CD8-positive, alpha-beta memory T cell (primary cell): Measurements from ENCODE around the gene MGST3. TPM values are rescaled to one million over a fixed set of nuclear protein-coding genes. Genes with fewer than 3 reads are reported as not detected.
"Not testable (repeated sequence)": the region's sequence is repeated elsewhere in the genome, so short reads cannot be mapped to it uniquely, and the experiment has no call there.

Source experiments
- CTCF ChIA-PET: fragments of 350-600 bp; sonication (Branson Sonifier 250); formaldehyde crosslinking; loops from one replicate; lab custom pipeline; 2021; ENCODE audit warnings: antibody characterized with exemption; lab: Charles Lee
- POLR2A ChIA-PET: fragments of 350-600 bp; sonication (Branson Sonifier 250); formaldehyde crosslinking; loops from one replicate; lab custom pipeline; 2021; ENCODE audit warnings: antibody characterized with exemption; lab: Charles Lee
- DNase-seq, 5 donors: peaks; one replicate each; pipeline versions ENCODE4 v3.0.0 to v3.0.0-alpha.2; 2020 to 2022; ENCODE audit warnings: mixed read lengths in 1 of 5
- H3K27ac ChIP-seq: one replicate; pipeline ENCODE4 v1.7.0; 2013; ENCODE audit warnings: low read depth, mild to moderate bottlenecking, low read length, moderate library complexity
- H3K27me3 ChIP-seq: 2 replicates; pipeline ENCODE4 v1.7.0; 2013; ENCODE audit warnings: low read length, mild to moderate bottlenecking; ENCODE audit not compliant: insufficient read depth, poor library complexity, severe bottlenecking
- H3K36me3 ChIP-seq: 2 replicates; pipeline ENCODE4 v1.7.0; 2013; ENCODE audit warnings: mild to moderate bottlenecking, low read length, moderate library complexity; ENCODE audit not compliant: insufficient read depth
- H3K4me1 ChIP-seq: 2 replicates; pipeline ENCODE4 v1.7.0; 2013; ENCODE audit warnings: mild to moderate bottlenecking, low read length, moderate library complexity; ENCODE audit not compliant: insufficient read depth
- H3K4me3 ChIP-seq: 2 replicates; pipeline ENCODE4 v1.7.0; 2013; ENCODE audit warnings: mild to moderate bottlenecking, low read length
- H3K9me3 ChIP-seq: 2 replicates; pipeline ENCODE4 v1.7.0; 2013; ENCODE audit warnings: mild to moderate bottlenecking, low read length
- H3K27ac Mint-ChIP-seq, 8 donors: one replicate each; pipeline ENCODE4 v1.8.0; 2020 to 2021; ENCODE audit warnings: mixed read lengths in 8 of 8, mild to moderate bottlenecking in 6 of 8, inconsistent platforms in 3 of 8, moderate library complexity in 3 of 8
- H3K27me3 Mint-ChIP-seq, 2 donors: one replicate each; pipeline ENCODE4 v1.8.0; 2020 to 2021; ENCODE audit warnings: mixed read lengths in 2 of 2, mild to moderate bottlenecking in 1 of 2, moderate library complexity in 1 of 2
- H3K36me3 Mint-ChIP-seq, 3 donors: one replicate each; pipeline ENCODE4 v1.8.0; 2020 to 2021; ENCODE audit warnings: mixed read lengths in 3 of 3, inconsistent platforms in 1 of 3, mild to moderate bottlenecking in 1 of 3
- H3K4me1 Mint-ChIP-seq, 3 donors: one replicate each; pipeline ENCODE4 v1.8.0; 2020 to 2021; ENCODE audit warnings: mixed read lengths in 3 of 3, inconsistent platforms in 1 of 3, mild to moderate bottlenecking in 1 of 3
- H3K4me3 Mint-ChIP-seq, 7 donors: one replicate each; pipeline ENCODE4 v1.8.0; 2020 to 2021; ENCODE audit warnings: mixed read lengths in 7 of 7, mild to moderate bottlenecking in 6 of 7, moderate library complexity in 4 of 7, inconsistent platforms in 2 of 7
- H3K9me3 Mint-ChIP-seq, 5 donors: one replicate each; pipeline ENCODE4 v1.8.0; 2020 to 2022; ENCODE audit warnings: mixed read lengths in 5 of 5, mild to moderate bottlenecking in 3 of 5, moderate library complexity in 2 of 5, inconsistent platforms in 1 of 5
- polyA plus RNA-seq: library from polyadenylated mRNA; unstranded; fragments of 300-500 nt; fragmentation: Illumina TruSeq; gene quantifications from one replicate; pipeline ENCODE4 v1.2.3, GENCODE V29; 2021
- total RNA-seq, 2 experiments: library from RNA; stranded (reverse); gene quantifications; one replicate each; pipeline ENCODE4 v1.2.3, GENCODE V29; 2021

Gene MGST3
- total and polyA plus RNA-seq, 3 experiments from 2014 or later = 55.6 to 143 (median 57.8) TPM

DNA sequence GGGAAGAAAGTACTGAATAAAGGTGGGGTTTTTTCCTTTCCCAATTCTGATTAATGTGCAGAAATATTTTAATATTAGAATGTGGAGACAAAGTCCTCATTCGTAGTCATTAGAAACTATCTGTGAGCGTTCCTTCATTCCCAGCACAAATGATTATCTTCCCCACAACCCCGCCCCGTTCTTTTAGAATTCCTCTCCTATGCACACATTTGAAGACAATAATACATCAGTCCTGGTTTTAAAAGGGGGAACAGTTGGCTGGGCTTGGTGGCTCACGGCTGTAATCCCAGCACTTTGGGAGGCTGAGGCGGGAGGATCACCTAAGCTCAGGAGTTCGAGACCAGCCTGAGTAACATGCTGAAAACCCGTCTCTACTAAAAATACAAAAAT is 66.5 kb downstream of the MGST3 start:
- Histone ChIP-seq H3K27me3 (no peaks in the 10 kb centered on the region), H3K4me3 (peak overlapping the region; percentile 78), H3K27ac (peak overlapping the region; percentile 77), H3K9me3 (no peaks in the 10 kb centered on the region), H3K36me3 (no peaks in the 10 kb centered on the region), H3K4me1 (peaks cover 23% of the 10 kb centered on the region)
- no peak for DNase-seq
- Mint-ChIP-seq H3K27me3 (peaks cover 0 to 3% of the 10 kb centered on the region in 2 donors), H3K4me1 (peaks cover 31 to 48% (median 40%) of the 10 kb centered on the region in 3 donors), H3K27ac (peak overlapping the region; percentile 47 to 100 (median 98)), H3K4me3 (peak overlapping the region; percentile 92 to 100 (median 96)), H3K9me3 (no peaks in the 10 kb centered on the region), H3K36me3 (peaks cover 0 to 28% (median 1%) of the 10 kb centered on the region in 3 donors)
- ChIA-PET POLR2A (interaction anchor here (1.6 kb wide), 2 partner anchors 67 to 72 kb away, joined by 10 to 13 read pairs; partner anchors contain the start of genes MGST3 and TMCO1), CTCF (interaction anchor here (0.8 to 1.6 kb wide), 7 partner anchors 14 to 217 kb away, joined by 3 to 7 read pairs (median 3); no protein-coding TSS in a partner anchor)

DNA sequence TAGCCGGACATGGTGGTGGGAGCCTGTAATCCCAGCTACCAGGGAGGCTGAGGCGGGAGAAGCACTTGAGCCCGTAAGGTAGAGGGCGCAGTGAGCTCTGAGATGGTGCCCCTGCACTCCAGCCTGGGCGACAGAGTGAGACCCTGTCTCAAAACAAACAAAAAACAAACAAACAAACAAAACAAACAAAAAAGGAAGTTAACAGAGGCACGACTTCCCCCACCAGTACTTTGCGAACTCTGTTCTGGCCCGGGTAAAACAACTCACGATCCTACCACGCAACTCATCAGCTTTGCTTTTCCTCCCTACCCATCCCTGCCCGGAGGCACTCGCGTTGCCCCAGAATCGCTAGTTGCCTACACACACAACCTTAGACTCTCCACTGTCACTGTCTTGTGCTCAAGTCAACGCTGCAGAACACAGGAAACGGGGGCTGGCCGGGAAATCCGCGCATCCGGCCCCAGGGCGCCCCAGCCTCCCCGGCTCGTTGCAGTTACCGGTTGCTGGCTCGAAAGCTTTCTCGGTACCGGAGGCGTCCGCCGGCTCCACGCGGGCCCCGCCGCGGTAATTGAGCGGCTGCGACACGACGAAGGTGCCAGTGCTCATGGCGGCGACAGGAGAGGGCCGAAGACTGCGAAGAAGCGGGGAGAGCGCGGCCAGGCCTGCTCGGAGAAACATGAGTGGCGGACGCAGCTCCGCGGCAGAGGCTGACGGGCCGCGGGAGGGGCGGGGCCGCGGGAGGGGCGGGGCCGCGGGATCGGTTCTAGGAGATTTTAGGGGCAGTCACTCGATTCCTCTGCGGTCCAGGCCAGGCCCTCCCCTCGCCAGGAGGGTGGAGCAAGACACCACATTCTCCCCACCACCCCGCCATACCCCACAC is 67.1 kb downstream of the MGST3 start, which contains the start of gene ALDH9A1:
Gene ALDH9A1 (minus strand): TSS at position 682 of the 880 bp plus-strand sequence. CDS start 4 bp downstream, at position 678.
- Histone ChIP-seq H3K36me3 (no peaks in the 10 kb centered on the region), H3K27ac (peak within 1 kb of the TSS; percentile 77), H3K4me1 (peaks cover 23% of the 10 kb centered on the region), H3K27me3 (no peaks in the 10 kb centered on the region), H3K4me3 (peak within 1 kb of the TSS; percentile 78), H3K9me3 (no peaks in the 10 kb centered on the region)
- CTCF ChIA-PET = interaction anchor here (0.8 to 1.6 kb wide), 9 partner anchors 14 to 217 kb away, joined by 3 to 7 read pairs (median 3); partner anchors contain the start of gene MGST3
- Mint-ChIP-seq H3K4me3 (peak within 1 kb of the TSS; percentile 92 to 100 (median 96)), H3K27ac (peak within 1 kb of the TSS; percentile 83 to 100 (median 98)), H3K27me3 (peaks cover 0 to 3% of the 10 kb centered on the region in 2 donors), H3K36me3 (peaks cover 0 to 24% (median 1%) of the 10 kb centered on the region in 3 donors), H3K4me1 (peaks cover 31 to 46% (median 37%) of the 10 kb centered on the region in 3 donors), H3K9me3 (no peaks in the 10 kb centered on the region)
- DNase-seq = peak; percentile 82 to 88 (median 87)
- POLR2A ChIA-PET = interaction anchor here (0.5 to 1.6 kb wide), 5 partner anchors 67 to 172 kb away, joined by 3 to 13 read pairs (median 5); partner anchors contain the start of genes MGST3, TMCO1 and UCK2

DNA sequence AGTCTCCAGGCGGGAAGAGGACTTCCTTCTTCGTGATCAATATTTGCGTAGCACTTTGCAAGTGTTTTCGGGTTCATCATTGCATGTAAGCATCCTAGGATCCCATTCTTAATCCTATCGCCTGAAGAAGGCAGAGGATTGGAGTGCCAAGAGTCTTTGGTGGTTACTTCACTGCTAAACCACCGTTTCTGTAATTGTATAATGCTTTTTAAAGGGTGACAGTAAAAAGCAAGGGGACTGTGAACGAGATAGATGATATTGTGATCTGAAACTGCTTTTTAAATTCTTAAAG is 67.7 kb downstream of the MGST3 start:
- DNase-seq = no peak
- peaks cover 0 to 19% (median 1%) of the 10 kb centered on the region in 3 donors for H3K36me3 Mint-ChIP-seq
- ChIA-PET CTCF (interaction anchor here (1.1 to 1.6 kb wide), 5 partner anchors 42 to 101 kb away, joined by 3 to 7 read pairs (median 4); partner anchors contain the start of gene MGST3), POLR2A (interaction anchor here (0.5 to 1.6 kb wide), 5 partner anchors 68 to 172 kb away, joined by 3 to 13 read pairs (median 5); partner anchors contain the start of genes MGST3, TMCO1 and UCK2)
- H3K4me3 Mint-ChIP-seq = peak overlapping the region; percentile 92 to 100 (median 96)
- peak overlapping the region; percentile 78 for H3K4me3 ChIP-seq
- H3K9me3 Mint-ChIP-seq = no peaks in the 10 kb centered on the region
- H3K4me1 ChIP-seq = peaks cover 23% of the 10 kb centered on the region
- no peaks in the 10 kb centered on the region for H3K36me3 ChIP-seq
- H3K4me1 Mint-ChIP-seq = peaks cover 31 to 46% (median 37%) of the 10 kb centered on the region in 3 donors
- no peaks in the 10 kb centered on the region for H3K9me3 ChIP-seq
- H3K27ac Mint-ChIP-seq = peak overlapping the region; percentile 83 to 100 (median 94)
- H3K27me3 ChIP-seq = no peaks in the 10 kb centered on the region
- peak overlapping the region; percentile 77 for H3K27ac ChIP-seq
- H3K27me3 Mint-ChIP-seq = peaks cover 2 to 3% of the 10 kb centered on the region in 2 donors

DNA sequence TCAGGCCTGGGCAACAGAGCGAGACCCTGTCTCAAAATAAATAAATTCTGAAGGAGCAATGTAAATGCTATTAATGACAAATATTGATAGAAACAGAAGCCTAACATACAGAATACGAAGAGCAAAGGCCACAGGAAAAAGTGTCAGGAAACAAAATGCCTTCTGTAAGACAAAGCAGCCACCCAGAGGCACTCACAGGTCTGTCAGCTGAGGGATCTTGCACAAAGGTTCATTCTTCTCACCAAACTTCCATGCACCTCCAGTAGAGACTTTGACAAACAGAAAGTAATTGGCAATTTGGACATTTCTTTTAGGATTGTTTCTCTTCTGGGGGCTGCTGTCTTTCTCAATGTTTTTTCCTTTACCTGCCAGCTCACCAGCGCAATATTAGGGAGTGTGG is 68.5 kb downstream of the MGST3 start:
- Histone ChIP-seq H3K27ac (no peak overlapping the region), H3K4me1 (peaks cover 23% of the 10 kb centered on the region), H3K9me3 (no peaks in the 10 kb centered on the region), H3K4me3 (no peak overlapping the region), H3K36me3 (no peaks in the 10 kb centered on the region), H3K27me3 (no peaks in the 10 kb centered on the region)
- Mint-ChIP-seq H3K4me3 (peak overlapping the region; percentile 43 to 97 (median 64)), H3K36me3 (peaks cover 0 to 15% (median 1%) of the 10 kb centered on the region in 3 donors), H3K9me3 (no peaks in the 10 kb centered on the region), H3K27me3 (peaks cover 2 to 3% of the 10 kb centered on the region in 2 donors), H3K27ac (peak overlapping the region in 3 of 8 donors; percentile 40 to 81 (median 42)), H3K4me1 (peaks cover 31 to 46% (median 37%) of the 10 kb centered on the region in 3 donors)
- no peak for DNase-seq
- ChIA-PET CTCF (no interaction called here), POLR2A (no interaction called here)

DNA sequence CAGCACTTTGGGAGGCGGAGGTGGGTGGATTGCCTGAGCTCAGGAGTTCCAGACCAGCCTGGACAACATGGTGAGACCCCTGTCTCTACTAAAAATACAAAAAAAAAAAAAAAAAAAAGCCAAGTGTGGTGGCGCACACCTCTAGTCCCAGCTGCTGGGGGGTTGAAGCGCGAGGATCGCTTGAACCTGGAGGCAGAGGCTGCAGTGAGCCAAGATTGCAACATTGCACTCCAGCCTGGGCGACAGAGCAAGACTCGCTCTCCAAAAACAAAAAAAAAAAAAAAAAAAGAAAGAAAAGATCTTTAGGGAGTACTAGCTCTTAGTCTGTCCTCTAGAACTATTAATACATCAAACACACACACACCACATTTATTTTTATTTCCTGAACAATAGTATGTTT is 70.9 kb downstream of the MGST3 start:
- DNase-seq, H3K9me3 Mint-ChIP-seq, H3K9me3 ChIP-seq, H3K27me3 ChIP-seq, CTCF ChIA-PET, H3K4me3 ChIP-seq, POLR2A ChIA-PET, H3K36me3 Mint-ChIP-seq, H3K4me3 Mint-ChIP-seq, H3K27ac ChIP-seq, H3K36me3 ChIP-seq, H3K27ac Mint-ChIP-seq: not testable (repeated sequence)
- H3K4me1 Mint-ChIP-seq = peaks cover 14 to 25% (median 18%) of the 10 kb centered on the region in 3 donors
- H3K4me1 ChIP-seq = peaks cover 11% of the 10 kb centered on the region
- peaks cover 8 to 18% of the 10 kb centered on the region in 2 donors for H3K27me3 Mint-ChIP-seq

DNA sequence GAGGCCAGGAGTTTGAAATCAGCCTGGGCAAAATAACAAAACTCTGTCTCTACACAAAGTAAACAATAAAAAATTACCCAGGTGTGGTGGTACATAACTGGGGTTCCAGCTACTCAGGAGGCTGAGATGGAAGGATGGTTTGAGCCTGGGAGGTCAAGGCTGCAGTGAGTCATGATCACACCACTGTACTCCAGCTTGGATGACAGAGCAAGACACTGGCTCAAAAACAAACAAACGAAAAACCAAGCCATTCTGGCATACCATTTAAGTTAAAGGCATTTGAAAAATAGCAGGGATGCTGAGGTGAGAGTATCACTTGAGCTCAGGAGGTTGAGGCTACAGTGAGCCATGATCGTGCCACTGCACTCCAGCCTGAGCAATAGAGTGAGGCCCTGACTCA is 72.6 kb downstream of the MGST3 start:
- H3K36me3 Mint-ChIP-seq = peaks cover 0 to 4% (median 2%) of the 10 kb centered on the region in 3 donors
- DNase-seq = no peak
- ChIA-PET CTCF (no interaction called here), POLR2A (no interaction called here)
- peaks cover 12 to 31% of the 10 kb centered on the region in 2 donors for H3K27me3 Mint-ChIP-seq
- Histone ChIP-seq H3K4me1 (peaks cover 3% of the 10 kb centered on the region), H3K27me3 (no peaks in the 10 kb centered on the region), H3K9me3 (no peaks in the 10 kb centered on the region), H3K36me3 (no peaks in the 10 kb centered on the region), H3K4me3 (no peak overlapping the region), H3K27ac (no peak overlapping the region)
- no peak overlapping the region for H3K27ac Mint-ChIP-seq
- no peak overlapping the region for H3K4me3 Mint-ChIP-seq
- peaks cover 3 to 10% (median 3%) of the 10 kb centered on the region in 3 donors for H3K4me1 Mint-ChIP-seq
- no peaks in the 10 kb centered on the region for H3K9me3 Mint-ChIP-seq
